GM18511 (cell line): ENCODE data around the gene VAV2.
"Not testable (repeated sequence)": the region's sequence is repeated elsewhere in the genome, so short reads cannot be mapped to it uniquely, and the experiment has no call there.

Experiments
- ATAC-seq: cut with Tn5 transposase; IDR thresholded peaks from one replicate; pipeline ENCODE4 v1.9.1; 2021; ENCODE audit warnings: mild to moderate bottlenecking, moderate library complexity; ENCODE audit not compliant: unreplicated experiment

Gene VAV2

GRCh38 chr9:133969681-133970580 lies 22.2 kb downstream of the VAV2 start:
- no peak for ATAC-seq

GRCh38 chr9:133968966-133969617 lies 23.0 kb downstream of the VAV2 start:
- ATAC-seq, result no peak

- no peak for ATAC-seq
These were observed 23.7 kb downstream of the VAV2 start for GRCh38 chr9:133968428-133968827.

GRCh38 chr9:133967024-133967741 lies 24.9 kb downstream of the VAV2 start:
- ATAC-seq, result no peak

GRCh38 chr9:133964463-133964862 lies 27.7 kb downstream of the VAV2 start:
- ATAC-seq, result no peak

- no peak for ATAC-seq
These were observed 29.0 kb downstream of the VAV2 start for GRCh38 chr9:133963166-133963565.

- ATAC-seq, result no peak
These were observed 29.8 kb downstream of the VAV2 start for GRCh38 chr9:133962341-133962740.

GRCh38 chr9:133961226-133962165 lies 30.6 kb downstream of the VAV2 start:
- ATAC-seq, result no peak

GRCh38 chr9:133960568-133961129 lies 31.5 kb downstream of the VAV2 start:
- ATAC-seq, result no peak

GRCh38 chr9:133959966-133960567 lies 32.1 kb downstream of the VAV2 start:
- no peak for ATAC-seq

GRCh38 chr9:133959171-133959570 lies 33.0 kb downstream of the VAV2 start:
- no peak for ATAC-seq

- ATAC-seq, result peak; percentile 31
These were observed 33.4 kb downstream of the VAV2 start for GRCh38 chr9:133958756-133959155.

GRCh38 chr9:133957772-133958171 lies 34.4 kb downstream of the VAV2 start:
- ATAC-seq, result not testable (repeated sequence)

GRCh38 chr9:133957328-133957727 lies 34.8 kb downstream of the VAV2 start:
- no peak for ATAC-seq

GRCh38 chr9:133956520-133957076 lies 35.5 kb downstream of the VAV2 start:
- no peak for ATAC-seq

GRCh38 chr9:133955821-133956411 lies 36.2 kb downstream of the VAV2 start:
- no peak for ATAC-seq

GRCh38 chr9:133954862-133955529 lies 37.1 kb downstream of the VAV2 start:
- no peak for ATAC-seq

GRCh38 chr9:133953976-133954709 lies 38.0 kb downstream of the VAV2 start:
- ATAC-seq, result no peak
